H9 (cell line): ENCODE data around the gene CEP131. TPM values are rescaled to one million over a fixed set of nuclear protein-coding genes. Genes with fewer than 3 reads are reported as not detected.

Experiments
- DNase-seq: peaks from one replicate; pipeline ENCODE4 v3.0.0-alpha.2; 2017
- H2AFZ ChIP-seq: one replicate; pipeline ENCODE4 v1.6.1; 2013; ENCODE audit warnings: mild to moderate bottlenecking, low read length, control low read depth, moderate library complexity
- H2AK5ac ChIP-seq: 2 replicates; pipeline ENCODE4 v1.6.1; 2013; ENCODE audit warnings: low read length, control low read depth, mixed read lengths; ENCODE audit not compliant: insufficient read length
- H2BK120ac ChIP-seq: one replicate; pipeline ENCODE4 v1.6.1; 2013; ENCODE audit warnings: low read depth, mild to moderate bottlenecking, low read length, control low read depth, inconsistent platforms; ENCODE audit not compliant: poor library complexity, severe bottlenecking
- H2BK12ac ChIP-seq: 2 replicates; pipeline ENCODE4 v1.6.1; 2013; ENCODE audit warnings: low read length, control low read depth, mixed read lengths, low read depth; ENCODE audit not compliant: insufficient read length
- H2BK15ac ChIP-seq: 2 replicates; pipeline ENCODE4 v1.6.1; 2013; ENCODE audit warnings: low read depth, low read length, control low read depth
- H2BK20ac ChIP-seq: one replicate; pipeline ENCODE4 v1.6.1; 2013; ENCODE audit warnings: low read depth, mild to moderate bottlenecking, low read length, control low read depth, inconsistent platforms; ENCODE audit not compliant: poor library complexity, severe bottlenecking
- H2BK5ac ChIP-seq: 2 replicates; pipeline ENCODE4 v1.6.1; 2013; ENCODE audit warnings: low read length, control low read depth, mixed read lengths; ENCODE audit not compliant: insufficient read length
- H3K14ac ChIP-seq: 2 replicates; pipeline ENCODE4 v1.6.1; 2013; ENCODE audit warnings: low read length, control low read depth; ENCODE audit not compliant: insufficient read depth
- H3K18ac ChIP-seq: 2 replicates; pipeline ENCODE4 v1.6.1; 2013; ENCODE audit warnings: low read depth, mild to moderate bottlenecking, mixed read lengths, low read length, control low read depth; ENCODE audit not compliant: insufficient read length
- H3K23ac ChIP-seq: 2 replicates; pipeline ENCODE4 v1.6.1; 2013; ENCODE audit warnings: low read length, control low read depth, mixed read lengths, low read depth; ENCODE audit not compliant: insufficient read length
- H3K23me2 ChIP-seq: 2 replicates; pipeline ENCODE4 v1.6.1; 2013; ENCODE audit warnings: low read depth, mild to moderate bottlenecking, mixed read lengths, low read length, control low read depth; ENCODE audit not compliant: insufficient read length, poor library complexity, severe bottlenecking
- H3K27ac ChIP-seq: 2 replicates; pipeline ENCODE4 v1.5.1; 2013; ENCODE audit warnings: low read length, control low read depth, mixed read lengths, low read depth; ENCODE audit not compliant: insufficient read length
- H3K27me3 ChIP-seq: 2 replicates; pipeline ENCODE4 v1.6.1; 2013; ENCODE audit warnings: low read length, control low read depth, inconsistent platforms; ENCODE audit not compliant: insufficient read depth
- H3K4ac ChIP-seq: 2 replicates; pipeline ENCODE4 v1.6.1; 2013; ENCODE audit warnings: low read depth, mild to moderate bottlenecking, control low read depth, inconsistent platforms, low read length, moderate library complexity
- H3K4me1 ChIP-seq: 2 replicates; pipeline ENCODE4 v1.6.1; 2013; ENCODE audit warnings: low read length, control low read depth, inconsistent platforms; ENCODE audit not compliant: insufficient read depth
- H3K4me2 ChIP-seq: 2 replicates; pipeline ENCODE4 v1.6.1; 2013; ENCODE audit warnings: low read length, control low read depth, mixed read lengths; ENCODE audit not compliant: insufficient read length, insufficient read depth
- H3K56ac ChIP-seq: 2 replicates; pipeline ENCODE4 v1.6.1; 2013; ENCODE audit warnings: low read depth, mild to moderate bottlenecking, mixed read lengths, low read length, control low read depth; ENCODE audit not compliant: insufficient read length
- H3K79me1 ChIP-seq: 2 replicates; pipeline ENCODE4 v1.6.1; 2013; ENCODE audit warnings: low read depth, mild to moderate bottlenecking, moderate library complexity, low read length, control low read depth, inconsistent platforms; ENCODE audit not compliant: insufficient read depth, poor library complexity, severe bottlenecking
- H3K79me2 ChIP-seq: 2 replicates; pipeline ENCODE4 v1.6.1; 2013; ENCODE audit warnings: low read length, control low read depth, inconsistent platforms; ENCODE audit not compliant: insufficient read depth
- H3K9ac ChIP-seq: 2 replicates; pipeline ENCODE4 v1.6.1; 2013; ENCODE audit warnings: low read length, control low read depth, mixed read lengths; ENCODE audit not compliant: insufficient read length; ENCODE audit errors: extremely low read depth
- H3K9me3 ChIP-seq: one replicate; pipeline ENCODE4 v1.6.1; 2013; ENCODE audit warnings: low read depth, low read length, inconsistent platforms; ENCODE audit not compliant: control insufficient read depth
- H3T11ph ChIP-seq: one replicate; pipeline ENCODE4 v1.6.1; 2013; ENCODE audit warnings: mild to moderate bottlenecking, low read length, control low read depth, inconsistent platforms
- H4K20me1 ChIP-seq: one replicate; pipeline ENCODE4 v1.6.1; 2013; ENCODE audit not compliant: control insufficient read depth, insufficient read length, insufficient read depth
- H4K5ac ChIP-seq: 2 replicates; pipeline ENCODE4 v1.6.1; 2013; ENCODE audit warnings: low read depth, mild to moderate bottlenecking, mixed read lengths, low read length, control low read depth; ENCODE audit not compliant: insufficient read length
- H4K8ac ChIP-seq: replicated peaks from 2 replicates; pipeline ENCODE4 v1.6.1; 2013; ENCODE audit warnings: low read length, control low read depth, mixed read lengths, low read depth; ENCODE audit not compliant: insufficient read length
- H4K91ac ChIP-seq: 2 replicates; pipeline ENCODE4 v1.6.1; 2013; ENCODE audit warnings: low read depth, mild to moderate bottlenecking, moderate library complexity, mixed read lengths, low read length, control low read depth; ENCODE audit not compliant: insufficient read length
- H3K27ac Mint-ChIP-seq, 3 experiments: 2 replicates in 2 of 3; 3 replicates in 1 of 3; pipeline ENCODE4 v1.8.0; 2020 to 2021; ENCODE audit warnings: mixed read lengths in 3 of 3, mild to moderate bottlenecking in 1 of 3, moderate library complexity in 1 of 3
- H3K27me3 Mint-ChIP-seq: 2 replicates; pipeline ENCODE4 v1.8.0; 2021; ENCODE audit warnings: low read depth, mild to moderate bottlenecking, moderate library complexity, mixed read lengths
- H3K36me3 Mint-ChIP-seq, 3 experiments: 2 replicates in 2 of 3; 3 replicates in 1 of 3; pipeline ENCODE4 v1.8.0; 2020 to 2021; ENCODE audit warnings: low read depth in 3 of 3, mixed read lengths in 3 of 3; ENCODE audit not compliant: insufficient read depth in 1 of 3
- H3K4me1 Mint-ChIP-seq, 2 experiments: 2 replicates each; pipeline ENCODE4 v1.8.0; 2020; ENCODE audit warnings: mixed read lengths in 2 of 2
- H3K4me3 Mint-ChIP-seq, 2 experiments: 2 replicates in 1 of 2; 3 replicates in 1 of 2; pipeline ENCODE4 v1.8.0; 2020 to 2021; ENCODE audit warnings: mild to moderate bottlenecking in 2 of 2, mixed read lengths in 2 of 2, moderate library complexity in 1 of 2
- H3K9me3 Mint-ChIP-seq, 2 experiments: 2 replicates in 1 of 2; 3 replicates in 1 of 2; pipeline ENCODE4 v1.8.0; 2020; ENCODE audit warnings: mild to moderate bottlenecking in 2 of 2, mixed read lengths in 2 of 2, moderate library complexity in 1 of 2
- WGBS: extraction: QIAGEN DNeasy Blood & Tissue Kit; methylation state at CpG from one replicate; pipeline ENCODE4 v1.1.7; 2013; ENCODE audit warnings: missing lambda C conversion rate, low lambda C conversion rate, mixed read lengths; ENCODE audit not compliant: insufficient read length; ENCODE audit errors: extremely low coverage; 5-methylcytosine and 5-hydroxymethylcytosine counted together
- total RNA-seq: library from RNA; stranded (reverse); gene quantifications from 2 replicates; pipeline ENCODE4 v1.2.1, GENCODE V29; 2021
- TF ChIP-seq, protein P1 (sequence below): fragments of 200-600 bp; sonication (generic); conservative IDR thresholded peaks from 3 replicates; pipeline ENCODE4 v1.8.0; 2021; ENCODE audit warnings: antibody characterized with exemption, mild to moderate bottlenecking

Gene CEP131
- total RNA-seq, 1 experiment from 2014 or later: 16.3 TPM

DNA sequence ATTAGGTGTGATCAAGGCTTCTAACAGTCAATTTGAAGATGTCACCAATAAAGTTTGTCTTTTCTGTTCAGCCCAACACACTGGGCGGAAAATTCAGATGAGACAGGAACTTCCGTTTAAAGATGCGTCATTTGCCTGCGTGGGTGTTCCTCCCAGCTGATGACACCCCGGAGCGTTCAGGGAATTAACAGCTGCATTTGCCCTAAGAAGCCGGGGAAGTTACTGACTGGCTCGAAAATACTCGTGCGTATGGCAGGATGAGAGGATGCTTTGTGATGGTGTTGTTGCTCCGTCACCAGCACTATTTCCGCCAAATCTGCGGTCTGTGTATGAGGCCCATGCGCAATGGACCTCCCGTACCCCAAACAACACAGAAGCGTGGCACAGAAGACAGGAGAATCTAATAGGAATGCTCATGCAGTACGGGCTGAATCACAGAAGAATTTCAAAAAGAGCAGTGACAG, 69.4 kb downstream of the CEP131 start:
- H2BK12ac ChIP-seq: no peak overlapping the region
- no peaks in the 10 kb centered on the region for H4K20me1 ChIP-seq
- H2AK5ac ChIP-seq: no peak overlapping the region
- no peak overlapping the region for H4K8ac ChIP-seq
- H3K27me3 ChIP-seq: no peaks in the 10 kb centered on the region
- no peak overlapping the region for H3K9ac ChIP-seq
- H3K14ac ChIP-seq: no peak overlapping the region
- H2BK120ac ChIP-seq: no peak overlapping the region
- no peaks in the 10 kb centered on the region for H3K4me1 Mint-ChIP-seq
- H3K23ac ChIP-seq: no peak overlapping the region
- no CpG with 5 or more reads among the region's 17 CpGs for WGBS
- no peak for DNase-seq
- no peak overlapping the region for H3K27ac Mint-ChIP-seq
- H4K91ac ChIP-seq: no peak overlapping the region
- H3K4me1 ChIP-seq: no peaks in the 10 kb centered on the region
- no peaks in the 10 kb centered on the region for H3K79me2 ChIP-seq
- no peak overlapping the region for H3K4me2 ChIP-seq
- no peaks in the 10 kb centered on the region for H3K23me2 ChIP-seq
- no peak overlapping the region for H2BK15ac ChIP-seq
- H3K27ac ChIP-seq: no peak overlapping the region
- TF ChIP-seq, protein P1, sequence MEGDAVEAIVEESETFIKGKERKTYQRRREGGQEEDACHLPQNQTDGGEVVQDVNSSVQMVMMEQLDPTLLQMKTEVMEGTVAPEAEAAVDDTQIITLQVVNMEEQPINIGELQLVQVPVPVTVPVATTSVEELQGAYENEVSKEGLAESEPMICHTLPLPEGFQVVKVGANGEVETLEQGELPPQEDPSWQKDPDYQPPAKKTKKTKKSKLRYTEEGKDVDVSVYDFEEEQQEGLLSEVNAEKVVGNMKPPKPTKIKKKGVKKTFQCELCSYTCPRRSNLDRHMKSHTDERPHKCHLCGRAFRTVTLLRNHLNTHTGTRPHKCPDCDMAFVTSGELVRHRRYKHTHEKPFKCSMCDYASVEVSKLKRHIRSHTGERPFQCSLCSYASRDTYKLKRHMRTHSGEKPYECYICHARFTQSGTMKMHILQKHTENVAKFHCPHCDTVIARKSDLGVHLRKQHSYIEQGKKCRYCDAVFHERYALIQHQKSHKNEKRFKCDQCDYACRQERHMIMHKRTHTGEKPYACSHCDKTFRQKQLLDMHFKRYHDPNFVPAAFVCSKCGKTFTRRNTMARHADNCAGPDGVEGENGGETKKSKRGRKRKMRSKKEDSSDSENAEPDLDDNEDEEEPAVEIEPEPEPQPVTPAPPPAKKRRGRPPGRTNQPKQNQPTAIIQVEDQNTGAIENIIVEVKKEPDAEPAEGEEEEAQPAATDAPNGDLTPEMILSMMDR: no peak
- H4K5ac ChIP-seq: no peak overlapping the region
- H2BK5ac ChIP-seq: no peak overlapping the region
- H3T11ph ChIP-seq: no peak overlapping the region
- no peak overlapping the region for H2AFZ ChIP-seq
- H2BK20ac ChIP-seq: no peak overlapping the region
- H3K9me3 ChIP-seq: no peaks in the 10 kb centered on the region
- no peak overlapping the region for H3K56ac ChIP-seq
- H3K4ac ChIP-seq: no peak overlapping the region
- no peaks in the 10 kb centered on the region for H3K79me1 ChIP-seq
- H3K9me3 Mint-ChIP-seq: no peaks in the 10 kb centered on the region
- H3K4me3 Mint-ChIP-seq: no peak overlapping the region
- no peak overlapping the region for H3K18ac ChIP-seq
- peaks cover 2% of the 10 kb centered on the region; the same call in 1 of the 2 replicates for H3K27me3 Mint-ChIP-seq
- H3K36me3 Mint-ChIP-seq: no peaks in the 10 kb centered on the region
